B cell (primary cell): ENCODE measurements around the gene HTR1A.

Experiments used
- EZH2 ChIP-seq: IDR thresholded peaks from 2 replicates; pipeline ENCODE4 v1.6.1; 2012; ENCODE audit warnings: borderline replicate concordance, low read depth, mild to moderate bottlenecking, moderate library complexity, low read length; ENCODE audit not compliant: insufficient read depth, poor library complexity, severe bottlenecking
- TF ChIP-seq, protein P1 (sequence below): fragments of 200-600 bp; IDR thresholded peaks from one replicate; pipeline ENCODE4 v1.8.0; 2022; ENCODE audit warnings: antibody characterized with exemption, mild to moderate bottlenecking

DNA sequence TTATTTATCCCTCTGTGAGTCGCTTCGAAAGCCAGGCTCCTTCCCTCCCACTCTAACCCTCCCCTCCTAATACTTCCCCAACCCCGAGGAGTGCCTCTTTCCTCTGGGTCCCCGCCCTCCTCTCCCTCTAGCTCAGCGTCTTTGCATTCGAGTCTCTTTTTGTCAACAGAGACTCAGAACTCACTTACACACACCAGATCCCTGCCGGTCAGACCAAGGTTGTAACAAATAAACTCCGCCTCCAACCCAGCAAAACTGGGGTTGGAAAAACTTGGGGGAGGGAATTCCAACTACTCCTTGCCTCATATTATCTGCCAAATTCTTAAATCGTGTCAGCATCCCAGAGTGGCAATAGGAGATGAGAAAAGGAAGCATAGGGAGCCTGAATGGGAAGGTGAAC, at the start of gene HTR1A:
- TF ChIP-seq, protein P1, sequence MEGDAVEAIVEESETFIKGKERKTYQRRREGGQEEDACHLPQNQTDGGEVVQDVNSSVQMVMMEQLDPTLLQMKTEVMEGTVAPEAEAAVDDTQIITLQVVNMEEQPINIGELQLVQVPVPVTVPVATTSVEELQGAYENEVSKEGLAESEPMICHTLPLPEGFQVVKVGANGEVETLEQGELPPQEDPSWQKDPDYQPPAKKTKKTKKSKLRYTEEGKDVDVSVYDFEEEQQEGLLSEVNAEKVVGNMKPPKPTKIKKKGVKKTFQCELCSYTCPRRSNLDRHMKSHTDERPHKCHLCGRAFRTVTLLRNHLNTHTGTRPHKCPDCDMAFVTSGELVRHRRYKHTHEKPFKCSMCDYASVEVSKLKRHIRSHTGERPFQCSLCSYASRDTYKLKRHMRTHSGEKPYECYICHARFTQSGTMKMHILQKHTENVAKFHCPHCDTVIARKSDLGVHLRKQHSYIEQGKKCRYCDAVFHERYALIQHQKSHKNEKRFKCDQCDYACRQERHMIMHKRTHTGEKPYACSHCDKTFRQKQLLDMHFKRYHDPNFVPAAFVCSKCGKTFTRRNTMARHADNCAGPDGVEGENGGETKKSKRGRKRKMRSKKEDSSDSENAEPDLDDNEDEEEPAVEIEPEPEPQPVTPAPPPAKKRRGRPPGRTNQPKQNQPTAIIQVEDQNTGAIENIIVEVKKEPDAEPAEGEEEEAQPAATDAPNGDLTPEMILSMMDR: no peak
- no peak for TF ChIP-seq EZH2
